Neural progenitor cell (in vitro differentiated cells): ENCODE results near the gene MCRS1. TPM values are rescaled to one million over a fixed set of nuclear protein-coding genes. Genes with fewer than 3 reads are reported as not detected.
"Not testable (repeated sequence)": the region's sequence is repeated elsewhere in the genome, so short reads cannot be mapped to it uniquely, and the experiment has no call there.

Experiments
- DNase-seq: peaks from one replicate; pipeline ENCODE4 v3.0.0-alpha.2; 2016; ENCODE audit warnings: low spot score
- H2AFZ ChIP-seq: fragments of 200-600 bp; sonication (generic); replicated peaks from 2 replicates; pipeline ENCODE4 v1.6.1; 2016; ENCODE audit warnings: antibody characterized with exemption
- H3F3A ChIP-seq: fragments of 200-600 bp; sonication (generic); 2 replicates; pipeline ENCODE4 v1.6.1; 2016; ENCODE audit warnings: antibody characterized with exemption, low read depth
- H3K27ac ChIP-seq: fragments of 200-600 bp; sonication (generic); 2 replicates; pipeline ENCODE4 v1.5.1; 2016; ENCODE audit warnings: mild to moderate bottlenecking
- H3K27me3 ChIP-seq: fragments of 200-600 bp; sonication (generic); 2 replicates; pipeline ENCODE4 v1.6.1; 2016; ENCODE audit warnings: mild to moderate bottlenecking, moderate library complexity
- H3K36me3 ChIP-seq: fragments of 200-600 bp; sonication (generic); 2 replicates; pipeline ENCODE4 v1.5.1; 2016
- H3K4me1 ChIP-seq: fragments of 200-600 bp; sonication (generic); 2 replicates; pipeline ENCODE4 v1.6.1; 2016; ENCODE audit warnings: mixed run types
- H3K4me2 ChIP-seq: fragments of 200-600 bp; sonication (generic); 2 replicates; pipeline ENCODE4 v1.6.1; 2016
- H3K4me3 ChIP-seq: fragments of 200-600 bp; sonication (generic); 2 replicates; pipeline ENCODE4 v1.5.1; 2016
- H3K79me2 ChIP-seq: fragments of 200-600 bp; sonication (generic); 2 replicates; pipeline ENCODE4 v1.6.1; 2016; ENCODE audit warnings: low read depth
- H3K9ac ChIP-seq: fragments of 200-600 bp; sonication (generic); 2 replicates; pipeline ENCODE4 v1.6.1; 2016
- H3K9me3 ChIP-seq: fragments of 200-600 bp; sonication (generic); 2 replicates; pipeline ENCODE4 v1.5.1; 2016; ENCODE audit warnings: low read depth
- H4K20me1 ChIP-seq: fragments of 200-600 bp; sonication (generic); 2 replicates; pipeline ENCODE4 v1.6.1; 2016; ENCODE audit warnings: low read depth
- H3K27ac Mint-ChIP-seq: 3 replicates; pipeline ENCODE4 v1.8.0; 2021; ENCODE audit warnings: mixed read lengths
- H3K27me3 Mint-ChIP-seq: 2 replicates; pipeline ENCODE4 v1.8.0; 2022; ENCODE audit warnings: low read depth, mild to moderate bottlenecking, inconsistent platforms, moderate library complexity, mixed read lengths; ENCODE audit not compliant: insufficient read depth
- H3K36me3 Mint-ChIP-seq: 3 replicates; pipeline ENCODE4 v1.8.0; 2021; ENCODE audit warnings: mixed read lengths
- H3K4me1 Mint-ChIP-seq: 3 replicates; pipeline ENCODE4 v1.8.0; 2021; ENCODE audit warnings: mixed read lengths
- H3K4me3 Mint-ChIP-seq: 3 replicates; pipeline ENCODE4 v1.8.0; 2021; ENCODE audit warnings: mild to moderate bottlenecking, moderate library complexity, mixed read lengths
- H3K9me3 Mint-ChIP-seq: 3 replicates; pipeline ENCODE4 v1.8.0; 2020; ENCODE audit warnings: mixed read lengths
- CTCF ChIP-seq: fragments of 200-600 bp; sonication (generic); IDR thresholded peaks from 2 replicates; pipeline ENCODE4 v1.5.1; 2017; ENCODE audit warnings: antibody characterized with exemption, mild to moderate bottlenecking
- EZH2 ChIP-seq: fragments of 200-600 bp; sonication (generic); IDR thresholded peaks from 2 replicates; pipeline ENCODE4 v1.6.1; 2017; ENCODE audit warnings: antibody characterized with exemption, mild to moderate bottlenecking, moderate library complexity
- EZH2phosphoT487 ChIP-seq: fragments of 200-600 bp; sonication (generic); IDR thresholded peaks from 2 replicates; pipeline ENCODE4 v1.6.1; 2017; ENCODE audit warnings: antibody characterized with exemption
- total RNA-seq: library from RNA; depleted of rRNA; stranded (reverse); fragments of >200 nt; gene quantifications from 2 replicates; pipeline ENCODE4 v1.2.3, GENCODE V29; 2015; ENCODE audit warnings: low replicate concordance

The MCRS1 gene
- total RNA-seq, 1 donor from 2014 or later, result 62.4 TPM

- peaks cover 27% of the 10 kb centered on the region for H3K9me3 Mint-ChIP-seq
- TF ChIP-seq CTCF (no peak), EZH2phosphoT487 (no peak), EZH2 (no peak)
- Histone ChIP-seq H3K4me2 (no peak overlapping the region), H2AFZ (no peak overlapping the region), H3K79me2 (no peaks in the 10 kb centered on the region), H3F3A (peaks cover 7% of the 10 kb centered on the region), H3K27me3 (no peaks in the 10 kb centered on the region), H3K9me3 (no peaks in the 10 kb centered on the region), H3K36me3 (no peaks in the 10 kb centered on the region), H3K27ac (no peak overlapping the region), H4K20me1 (no peaks in the 10 kb centered on the region), H3K4me1 (no peaks in the 10 kb centered on the region), H3K4me3 (no peak overlapping the region), H3K9ac (no peak overlapping the region)
- peaks cover 7% of the 10 kb centered on the region for H3K36me3 Mint-ChIP-seq
- H3K27me3 Mint-ChIP-seq, result peaks cover 10% of the 10 kb centered on the region
- DNase-seq, result no peak
- H3K4me1 Mint-ChIP-seq, result no peaks in the 10 kb centered on the region
- no peak overlapping the region for H3K27ac Mint-ChIP-seq
- H3K4me3 Mint-ChIP-seq, result no peak overlapping the region
These were observed 44.3 kb upstream of the MCRS1 start for GRCh38 chr12:49612210-49612609.

- not testable (repeated sequence) for H3K27me3 ChIP-seq, H3K36me3 ChIP-seq, H3K27ac Mint-ChIP-seq, H3K27ac ChIP-seq, H3K4me2 ChIP-seq, H3F3A ChIP-seq, DNase-seq, H3K36me3 Mint-ChIP-seq, H2AFZ ChIP-seq, H3K4me1 ChIP-seq, H4K20me1 ChIP-seq, H3K4me3 ChIP-seq, H3K79me2 ChIP-seq, H3K4me1 Mint-ChIP-seq, H3K9me3 ChIP-seq, H3K9ac ChIP-seq, H3K27me3 Mint-ChIP-seq, H3K4me3 Mint-ChIP-seq
- H3K9me3 Mint-ChIP-seq, result peaks cover 27% of the 10 kb centered on the region
These were observed 42.8 kb upstream of the MCRS1 start for GRCh38 chr12:49610785-49611184.

GRCh38 chr12:49609875-49610154, 41.9 kb upstream of the MCRS1 start:
- peaks cover 7% of the 10 kb centered on the region for H3K27me3 Mint-ChIP-seq
- H3K4me1 ChIP-seq, result no peaks in the 10 kb centered on the region
- H3K4me1 Mint-ChIP-seq, result no peaks in the 10 kb centered on the region
- no peaks in the 10 kb centered on the region for H3K79me2 ChIP-seq
- no peaks in the 10 kb centered on the region for H3K27me3 ChIP-seq
- no peak overlapping the region for H3K4me3 Mint-ChIP-seq
- no peak overlapping the region for H3K9ac ChIP-seq
- no peak overlapping the region for H3K4me2 ChIP-seq
- no peaks in the 10 kb centered on the region for H3K9me3 ChIP-seq
- no peak for DNase-seq
- H3K9me3 Mint-ChIP-seq, result peaks cover 25% of the 10 kb centered on the region
- no peak overlapping the region for H3K27ac Mint-ChIP-seq
- no peak overlapping the region for H3K4me3 ChIP-seq
- H3K27ac ChIP-seq, result no peak overlapping the region
- peaks cover 7% of the 10 kb centered on the region for H3K36me3 Mint-ChIP-seq
- peaks cover 7% of the 10 kb centered on the region for H3F3A ChIP-seq
- TF ChIP-seq CTCF (peak; percentile 6), EZH2phosphoT487 (no peak), EZH2 (no peak)
- H4K20me1 ChIP-seq, result no peaks in the 10 kb centered on the region
- no peaks in the 10 kb centered on the region for H3K36me3 ChIP-seq
- H2AFZ ChIP-seq, result no peak overlapping the region

- H3K4me2 ChIP-seq, result no peak overlapping the region
- H3K27me3 ChIP-seq, result no peaks in the 10 kb centered on the region
- TF ChIP-seq EZH2 (no peak), EZH2phosphoT487 (no peak), CTCF (no peak)
- no peak overlapping the region for H2AFZ ChIP-seq
- no peak overlapping the region for H3K4me3 ChIP-seq
- no peak overlapping the region for H3K9ac ChIP-seq
- no peaks in the 10 kb centered on the region for H3K4me1 ChIP-seq
- H3K4me3 Mint-ChIP-seq, result no peak overlapping the region
- H3K9me3 ChIP-seq, result no peaks in the 10 kb centered on the region
- no peaks in the 10 kb centered on the region for H3K4me1 Mint-ChIP-seq
- no peaks in the 10 kb centered on the region for H4K20me1 ChIP-seq
- H3K36me3 ChIP-seq, result no peaks in the 10 kb centered on the region
- peaks cover 7% of the 10 kb centered on the region for H3F3A ChIP-seq
- no peak overlapping the region for H3K27ac ChIP-seq
- peaks cover 21% of the 10 kb centered on the region for H3K9me3 Mint-ChIP-seq
- H3K36me3 Mint-ChIP-seq, result peaks cover 7% of the 10 kb centered on the region
- peak overlapping the region; percentile 51 for H3K27ac Mint-ChIP-seq
- H3K27me3 Mint-ChIP-seq, result peaks cover 6% of the 10 kb centered on the region
- DNase-seq, result no peak
- no peaks in the 10 kb centered on the region for H3K79me2 ChIP-seq
These were observed 41.3 kb upstream of the MCRS1 start for GRCh38 chr12:49609059-49609874.

GRCh38 chr12:49605539-49605938, 37.6 kb upstream of the MCRS1 start, which contains the start of gene FAM186B:
Gene FAM186B (minus strand): TSS chr12:49605639. CDS start chr12:49605477, 162 bp downstream.
- not testable (repeated sequence) for H3K27me3 ChIP-seq, H3K4me1 ChIP-seq, DNase-seq, H3K27ac Mint-ChIP-seq, H3K27ac ChIP-seq, H3K4me3 Mint-ChIP-seq, H3K36me3 ChIP-seq, H3K9me3 ChIP-seq, H3K4me1 Mint-ChIP-seq, H4K20me1 ChIP-seq, H3K27me3 Mint-ChIP-seq, H3K79me2 ChIP-seq, H3K36me3 Mint-ChIP-seq, H3K4me3 ChIP-seq, H2AFZ ChIP-seq, H3K4me2 ChIP-seq, H3K9ac ChIP-seq, H3F3A ChIP-seq
- H3K9me3 Mint-ChIP-seq, result peaks cover 14% of the 10 kb centered on the region
